Activated CD8-positive, alpha-beta memory T cell treated with anti-CD3 and anti-CD28 coated beads for 48 hours (primary cell): ENCODE data around the gene RASA3.

Source experiments
- DNase-seq, 3 experiments: peaks; one replicate each; pipeline ENCODE4 v3.0.0-alpha.2; 2020; ENCODE audit warnings: low read depth in 2 of 3, low spot score in 2 of 3

The RASA3 gene

GRCh38 chr13:114038900-114039299 is 93.5 kb downstream of the RASA3 start:
- no peak for DNase-seq

GRCh38 chr13:114038211-114038613 is 94.2 kb downstream of the RASA3 start:
- no peak for DNase-seq

- no peak for DNase-seq
Measured at GRCh38 chr13:114037674-114038073, 94.7 kb downstream of the RASA3 start.

- no peak for DNase-seq
Measured at GRCh38 chr13:114035583-114036531, 96.6 kb downstream of the RASA3 start.

GRCh38 chr13:114035186-114035582 is 97.2 kb downstream of the RASA3 start:
- DNase-seq: no peak

GRCh38 chr13:114034481-114034891 is 97.9 kb downstream of the RASA3 start:
- DNase-seq: no peak

- DNase-seq: no peak
Measured at GRCh38 chr13:114033541-114034315, 98.7 kb downstream of the RASA3 start.

GRCh38 chr13:114032126-114032799 is 100.2 kb downstream of the RASA3 start:
- DNase-seq: no peak

GRCh38 chr13:114031631-114032030 is 100.8 kb downstream of the RASA3 start:
- no peak for DNase-seq

GRCh38 chr13:114030666-114031610 is 101.5 kb downstream of the RASA3 start:
- DNase-seq: no peak

GRCh38 chr13:114029866-114030625 is 102.4 kb downstream of the RASA3 start:
- no peak for DNase-seq

- no peak for DNase-seq
Measured at GRCh38 chr13:114027826-114028225, 104.6 kb downstream of the RASA3 start.

GRCh38 chr13:114027046-114027715 is 105.2 kb downstream of the RASA3 start:
- DNase-seq: no peak

- no peak for DNase-seq
Measured at GRCh38 chr13:114026481-114026880, 105.9 kb downstream of the RASA3 start.

- DNase-seq: no peak
Measured at GRCh38 chr13:114025714-114026431, 106.5 kb downstream of the RASA3 start.

- DNase-seq: no peak
Measured at GRCh38 chr13:114025405-114025713, 107.1 kb downstream of the RASA3 start.

GRCh38 chr13:114024603-114025404 is 107.6 kb downstream of the RASA3 start:
- no peak for DNase-seq
